ENCODE measurements around the gene RAI1. TPM values are rescaled to one million over a fixed set of nuclear protein-coding genes. Genes with fewer than 3 reads are reported as not detected.

Gene RAI1
- total and polyA plus RNA-seq, 2 of the 8 experiments (the other 6 are each of a cell fraction or from before 2014, with no cell fraction given), result 0.39 to 1.2 TPM

- peak; percentile 54 to 66 for TF ChIP-seq RAD21 (IDR thresholded peaks at IDR 0.05 in 1 of 2, conservative IDR thresholded peaks at IDR 0.05 in 1 of 2; ENCODE audit: low read depth in 2 of 2, low read length in 2 of 2)
- no peak for TF ChIP-seq BCL11A (IDR thresholded peaks at IDR 0.05; ENCODE audit: low read depth in 2 of 2, low read length in 2 of 2)
- TF ChIP-seq SUZ12 (IDR thresholded peaks at IDR 0.05; ENCODE audit: low read length), result no peak
- no peak for TF ChIP-seq FOSL1 (IDR thresholded peaks at IDR 0.05; ENCODE audit: insufficient read depth, low read depth, low read length)
- no peak for TF ChIP-seq MAFK (IDR thresholded peaks at IDR 0.05; ENCODE audit: low read depth, low read length)
- no peak for TF ChIP-seq ASH2L (IDR thresholded peaks at IDR 0.05; ENCODE audit: low read length)
- no peak for TF ChIP-seq KDM5A (IDR thresholded peaks at IDR 0.05; ENCODE audit: low read length)
- TF ChIP-seq, protein P1, sequence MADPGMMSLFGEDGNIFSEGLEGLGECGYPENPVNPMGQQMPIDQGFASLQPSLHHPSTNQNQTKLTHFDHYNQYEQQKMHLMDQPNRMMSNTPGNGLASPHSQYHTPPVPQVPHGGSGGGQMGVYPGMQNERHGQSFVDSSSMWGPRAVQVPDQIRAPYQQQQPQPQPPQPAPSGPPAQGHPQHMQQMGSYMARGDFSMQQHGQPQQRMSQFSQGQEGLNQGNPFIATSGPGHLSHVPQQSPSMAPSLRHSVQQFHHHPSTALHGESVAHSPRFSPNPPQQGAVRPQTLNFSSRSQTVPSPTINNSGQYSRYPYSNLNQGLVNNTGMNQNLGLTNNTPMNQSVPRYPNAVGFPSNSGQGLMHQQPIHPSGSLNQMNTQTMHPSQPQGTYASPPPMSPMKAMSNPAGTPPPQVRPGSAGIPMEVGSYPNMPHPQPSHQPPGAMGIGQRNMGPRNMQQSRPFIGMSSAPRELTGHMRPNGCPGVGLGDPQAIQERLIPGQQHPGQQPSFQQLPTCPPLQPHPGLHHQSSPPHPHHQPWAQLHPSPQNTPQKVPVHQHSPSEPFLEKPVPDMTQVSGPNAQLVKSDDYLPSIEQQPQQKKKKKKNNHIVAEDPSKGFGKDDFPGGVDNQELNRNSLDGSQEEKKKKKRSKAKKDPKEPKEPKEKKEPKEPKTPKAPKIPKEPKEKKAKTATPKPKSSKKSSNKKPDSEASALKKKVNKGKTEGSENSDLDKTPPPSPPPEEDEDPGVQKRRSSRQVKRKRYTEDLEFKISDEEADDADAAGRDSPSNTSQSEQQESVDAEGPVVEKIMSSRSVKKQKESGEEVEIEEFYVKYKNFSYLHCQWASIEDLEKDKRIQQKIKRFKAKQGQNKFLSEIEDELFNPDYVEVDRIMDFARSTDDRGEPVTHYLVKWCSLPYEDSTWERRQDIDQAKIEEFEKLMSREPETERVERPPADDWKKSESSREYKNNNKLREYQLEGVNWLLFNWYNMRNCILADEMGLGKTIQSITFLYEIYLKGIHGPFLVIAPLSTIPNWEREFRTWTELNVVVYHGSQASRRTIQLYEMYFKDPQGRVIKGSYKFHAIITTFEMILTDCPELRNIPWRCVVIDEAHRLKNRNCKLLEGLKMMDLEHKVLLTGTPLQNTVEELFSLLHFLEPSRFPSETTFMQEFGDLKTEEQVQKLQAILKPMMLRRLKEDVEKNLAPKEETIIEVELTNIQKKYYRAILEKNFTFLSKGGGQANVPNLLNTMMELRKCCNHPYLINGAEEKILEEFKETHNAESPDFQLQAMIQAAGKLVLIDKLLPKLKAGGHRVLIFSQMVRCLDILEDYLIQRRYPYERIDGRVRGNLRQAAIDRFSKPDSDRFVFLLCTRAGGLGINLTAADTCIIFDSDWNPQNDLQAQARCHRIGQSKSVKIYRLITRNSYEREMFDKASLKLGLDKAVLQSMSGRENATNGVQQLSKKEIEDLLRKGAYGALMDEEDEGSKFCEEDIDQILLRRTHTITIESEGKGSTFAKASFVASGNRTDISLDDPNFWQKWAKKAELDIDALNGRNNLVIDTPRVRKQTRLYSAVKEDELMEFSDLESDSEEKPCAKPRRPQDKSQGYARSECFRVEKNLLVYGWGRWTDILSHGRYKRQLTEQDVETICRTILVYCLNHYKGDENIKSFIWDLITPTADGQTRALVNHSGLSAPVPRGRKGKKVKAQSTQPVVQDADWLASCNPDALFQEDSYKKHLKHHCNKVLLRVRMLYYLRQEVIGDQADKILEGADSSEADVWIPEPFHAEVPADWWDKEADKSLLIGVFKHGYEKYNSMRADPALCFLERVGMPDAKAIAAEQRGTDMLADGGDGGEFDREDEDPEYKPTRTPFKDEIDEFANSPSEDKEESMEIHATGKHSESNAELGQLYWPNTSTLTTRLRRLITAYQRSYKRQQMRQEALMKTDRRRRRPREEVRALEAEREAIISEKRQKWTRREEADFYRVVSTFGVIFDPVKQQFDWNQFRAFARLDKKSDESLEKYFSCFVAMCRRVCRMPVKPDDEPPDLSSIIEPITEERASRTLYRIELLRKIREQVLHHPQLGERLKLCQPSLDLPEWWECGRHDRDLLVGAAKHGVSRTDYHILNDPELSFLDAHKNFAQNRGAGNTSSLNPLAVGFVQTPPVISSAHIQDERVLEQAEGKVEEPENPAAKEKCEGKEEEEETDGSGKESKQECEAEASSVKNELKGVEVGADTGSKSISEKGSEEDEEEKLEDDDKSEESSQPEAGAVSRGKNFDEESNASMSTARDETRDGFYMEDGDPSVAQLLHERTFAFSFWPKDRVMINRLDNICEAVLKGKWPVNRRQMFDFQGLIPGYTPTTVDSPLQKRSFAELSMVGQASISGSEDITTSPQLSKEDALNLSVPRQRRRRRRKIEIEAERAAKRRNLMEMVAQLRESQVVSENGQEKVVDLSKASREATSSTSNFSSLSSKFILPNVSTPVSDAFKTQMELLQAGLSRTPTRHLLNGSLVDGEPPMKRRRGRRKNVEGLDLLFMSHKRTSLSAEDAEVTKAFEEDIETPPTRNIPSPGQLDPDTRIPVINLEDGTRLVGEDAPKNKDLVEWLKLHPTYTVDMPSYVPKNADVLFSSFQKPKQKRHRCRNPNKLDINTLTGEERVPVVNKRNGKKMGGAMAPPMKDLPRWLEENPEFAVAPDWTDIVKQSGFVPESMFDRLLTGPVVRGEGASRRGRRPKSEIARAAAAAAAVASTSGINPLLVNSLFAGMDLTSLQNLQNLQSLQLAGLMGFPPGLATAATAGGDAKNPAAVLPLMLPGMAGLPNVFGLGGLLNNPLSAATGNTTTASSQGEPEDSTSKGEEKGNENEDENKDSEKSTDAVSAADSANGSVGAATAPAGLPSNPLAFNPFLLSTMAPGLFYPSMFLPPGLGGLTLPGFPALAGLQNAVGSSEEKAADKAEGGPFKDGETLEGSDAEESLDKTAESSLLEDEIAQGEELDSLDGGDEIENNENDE (IDR thresholded peaks at IDR 0.05; ENCODE audit: insufficient replicate concordance, low read length), result no peak
- no peak for TF ChIP-seq JUN (IDR thresholded peaks at IDR 0.05; ENCODE audit: low read depth, low read length)
- no peak for TF ChIP-seq RFX5 (IDR thresholded peaks at IDR 0.05; ENCODE audit: borderline replicate concordance, low read depth, low read length)
Observed at GRCh38 chr17:17774009-17774881, 93.0 kb downstream of the RAI1 start (continued).

Measured in H1 (cell line).